Mesodermal cell (in vitro differentiated cells): ENCODE measurements around the gene UPF3A.
"Not testable (repeated sequence)": the region's sequence is repeated elsewhere in the genome, so short reads cannot be mapped to it uniquely, and the experiment has no call there.

Source experiments
- H3K27ac ChIP-seq: 2 replicates; pipeline ENCODE4 v1.7.0; 2013; ENCODE audit warnings: mild to moderate bottlenecking, low read depth, low read length, moderate library complexity; ENCODE audit not compliant: severe bottlenecking
- H3K36me3 ChIP-seq: 2 replicates; pipeline ENCODE4 v1.7.1; 2013; ENCODE audit warnings: mild to moderate bottlenecking, low read length, moderate library complexity; ENCODE audit not compliant: control insufficient read depth, insufficient read depth
- H3K4me1 ChIP-seq: one replicate; pipeline ENCODE4 v1.7.1; 2013; ENCODE audit warnings: mild to moderate bottlenecking, low read length; ENCODE audit not compliant: insufficient read depth, control insufficient read depth, poor library complexity, severe bottlenecking
- H3K4me3 ChIP-seq: 2 replicates; pipeline ENCODE4 v1.7.0; 2013; ENCODE audit warnings: low read length, control low read depth, mild to moderate bottlenecking; ENCODE audit not compliant: insufficient read depth, poor library complexity, severe bottlenecking; ENCODE audit errors: extremely low read depth
- H3K9me3 ChIP-seq: 2 replicates; pipeline ENCODE4 v1.7.1; 2013; ENCODE audit warnings: mild to moderate bottlenecking, low read length, moderate library complexity; ENCODE audit not compliant: control insufficient read depth
- WGBS, 2 experiments: methylation state at CpG; one replicate each; pipeline ENCODE4 v1.1.5; 2013; ENCODE audit warnings: missing lambda C conversion rate in 2 of 2; ENCODE audit not compliant: insufficient coverage in 2 of 2; 5-methylcytosine and 5-hydroxymethylcytosine counted together

Gene UPF3A

DNA sequence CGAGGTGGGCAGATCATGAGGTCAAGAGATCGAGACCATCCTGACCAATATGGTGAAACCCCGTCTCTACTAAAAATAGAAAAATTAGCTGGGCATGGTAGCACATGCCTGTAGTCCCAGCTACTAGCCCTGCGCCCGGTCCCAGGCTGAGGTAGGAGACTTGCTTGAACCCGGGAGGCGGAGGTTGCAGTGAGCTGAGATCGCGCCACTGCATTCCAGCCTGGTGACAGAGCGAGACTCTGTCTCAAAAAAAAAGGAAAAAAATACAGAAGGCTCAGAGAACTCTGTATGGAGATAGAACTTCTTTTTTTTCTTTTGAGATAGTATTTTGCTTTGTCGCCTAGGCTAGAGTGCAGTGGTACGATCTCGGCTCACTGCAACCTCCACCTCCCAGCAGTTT lies 17.1 kb upstream of the UPF3A start:
- H3K27ac ChIP-seq, H3K4me1 ChIP-seq, H3K9me3 ChIP-seq, H3K4me3 ChIP-seq: not testable (repeated sequence)
- H3K36me3 ChIP-seq = peaks cover 96% of the 10 kb centered on the region
- WGBS, 2 experiments = 98 to 100% methylated on average over 10 to 13 of the region's 13 CpGs

DNA sequence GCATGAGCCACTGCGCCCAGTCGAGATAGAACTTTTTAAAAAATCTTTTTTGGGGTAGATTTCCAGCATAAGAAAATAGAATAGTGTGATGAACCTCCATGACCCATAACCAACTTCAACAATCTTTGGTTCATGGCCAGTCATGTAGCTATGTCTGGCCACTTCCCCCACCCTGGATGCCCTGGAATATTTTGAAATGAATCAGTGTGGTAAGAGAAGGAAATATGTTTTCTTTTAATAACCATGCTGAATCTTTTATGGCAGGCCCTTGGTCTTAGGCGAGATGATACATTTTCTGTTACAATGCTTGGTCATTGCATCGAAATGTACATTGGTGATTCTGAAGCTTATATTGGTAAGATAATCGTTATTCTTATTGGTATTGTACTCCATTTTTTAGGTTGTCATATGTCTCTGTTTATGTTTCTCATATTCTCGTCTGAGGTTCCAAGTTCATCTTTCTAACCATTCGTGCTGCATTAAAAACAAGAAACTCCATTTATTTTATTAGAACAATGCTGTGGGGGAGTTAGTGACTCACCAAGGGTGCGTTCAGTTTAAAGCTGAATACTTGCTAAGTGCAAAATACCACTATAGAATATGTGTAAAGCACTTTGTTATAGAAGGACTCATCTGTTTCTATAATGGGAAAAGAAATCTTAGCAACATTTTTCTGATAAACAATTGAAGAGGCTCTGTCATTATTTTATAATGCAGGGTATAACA lies 16.4 kb upstream of the UPF3A start:
- WGBS, 2 experiments = 100% methylated on average over 1 to 3 of the region's 8 CpGs
- peaks cover 6% of the 10 kb centered on the region for H3K9me3 ChIP-seq
- no peaks in the 10 kb centered on the region for H3K4me1 ChIP-seq
- no peak overlapping the region for H3K27ac ChIP-seq
- H3K4me3 ChIP-seq = no peak overlapping the region
- peaks cover 96% of the 10 kb centered on the region for H3K36me3 ChIP-seq

DNA sequence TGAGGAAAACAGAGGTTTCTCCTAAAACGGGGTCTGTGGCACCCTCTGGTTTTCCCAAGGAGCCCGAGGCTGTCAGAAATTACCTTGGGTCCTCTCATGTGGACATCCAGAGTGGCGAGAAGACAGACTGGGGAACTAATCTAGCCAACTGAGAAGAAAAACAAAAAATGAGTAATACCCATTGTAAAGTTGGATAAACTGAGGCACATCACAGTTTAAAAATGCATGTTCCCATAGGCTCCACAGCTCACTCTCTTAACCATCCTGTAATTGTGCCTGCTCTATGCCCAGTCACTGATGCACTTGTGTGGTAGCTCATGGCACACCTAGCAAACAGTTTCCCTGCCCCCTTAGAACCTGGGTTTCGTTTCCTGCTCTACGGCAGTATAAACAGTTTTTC lies 15.2 kb upstream of the UPF3A start:
- WGBS, 2 experiments = 90 to 91% methylated on average over 3 of the region's 5 CpGs
- H3K4me3 ChIP-seq = no peak overlapping the region
- peaks cover 6% of the 10 kb centered on the region for H3K9me3 ChIP-seq
- no peaks in the 10 kb centered on the region for H3K4me1 ChIP-seq
- H3K36me3 ChIP-seq = peaks cover 89% of the 10 kb centered on the region
- H3K27ac ChIP-seq = no peak overlapping the region

DNA sequence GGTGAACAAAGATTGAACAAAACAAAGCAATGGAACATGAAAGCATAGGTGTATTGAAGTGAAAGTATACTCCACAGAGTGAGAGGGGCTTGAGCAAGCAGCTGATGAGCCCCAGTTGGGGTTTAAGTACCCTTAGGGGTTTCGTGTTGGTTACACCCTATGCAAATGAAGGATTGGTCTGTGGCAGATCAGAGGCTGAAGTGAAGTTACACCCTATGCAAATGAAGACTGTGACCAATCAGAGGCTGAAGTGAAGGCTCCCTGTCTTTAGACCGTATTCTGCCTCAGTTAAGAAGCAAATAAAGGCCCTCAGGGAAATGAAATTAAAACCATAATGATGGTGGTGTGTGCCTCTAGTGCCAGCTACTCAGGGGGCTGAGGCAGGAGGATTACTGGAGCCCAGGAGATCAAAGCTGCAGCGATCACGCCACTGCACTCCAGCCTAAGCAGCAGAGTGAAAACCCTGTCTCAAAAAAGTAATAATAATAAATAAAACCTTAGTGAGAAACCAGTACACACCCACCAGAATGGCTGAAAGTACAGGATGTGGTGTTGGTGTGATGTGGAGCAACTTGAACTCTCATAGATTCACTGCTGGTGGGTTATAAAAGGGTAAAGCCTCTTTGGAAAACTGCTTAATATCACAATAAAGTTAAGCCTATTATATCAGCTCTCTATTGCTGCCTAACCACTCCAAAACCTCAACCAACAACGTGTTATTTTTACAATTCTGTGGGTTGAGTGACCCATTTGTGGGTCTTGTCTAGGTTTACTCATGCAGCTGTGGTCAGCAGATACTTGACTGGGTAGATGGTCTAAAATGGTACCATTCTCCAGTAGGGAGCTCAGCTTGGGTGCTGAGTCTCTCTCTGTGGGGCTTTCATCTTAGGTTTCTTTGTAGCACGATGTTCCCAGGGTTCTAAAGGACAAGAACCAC lies 12.8 kb upstream of the UPF3A start:
- 94 to 95% methylated on average over 3 of the region's 6 CpGs for WGBS, 2 experiments
- no peak overlapping the region for H3K27ac ChIP-seq
- no peak overlapping the region for H3K4me3 ChIP-seq
- H3K36me3 ChIP-seq = peaks cover 88% of the 10 kb centered on the region
- no peaks in the 10 kb centered on the region for H3K4me1 ChIP-seq
- H3K9me3 ChIP-seq = peaks cover 6% of the 10 kb centered on the region

DNA sequence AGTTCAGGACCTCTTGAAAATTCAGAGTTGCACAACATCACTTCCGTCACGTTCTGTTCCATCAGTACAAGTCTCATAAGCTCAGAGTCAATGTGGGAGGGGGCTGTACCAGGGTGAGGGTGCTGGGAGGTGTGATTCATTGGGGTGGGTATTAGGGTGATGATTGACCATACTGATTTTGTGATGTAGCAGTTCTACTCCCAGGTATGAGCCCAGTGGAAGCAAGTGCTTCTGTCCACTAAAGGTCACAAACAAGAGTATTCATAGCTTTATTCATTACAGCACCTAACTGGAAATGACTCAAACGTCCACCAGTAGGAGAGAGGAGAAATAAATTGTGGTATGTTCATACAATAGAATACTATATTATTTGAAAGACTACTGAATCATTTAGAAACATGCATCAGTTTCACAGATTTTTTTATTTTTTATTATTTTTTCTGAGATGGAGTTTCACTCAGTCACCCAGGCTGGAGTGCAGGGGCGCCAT lies 12.1 kb upstream of the UPF3A start:
- no peak overlapping the region for H3K27ac ChIP-seq
- H3K4me3 ChIP-seq = no peak overlapping the region
- WGBS, 2 experiments = 100% methylated on average over 3 of the region's 4 CpGs
- peaks cover 86% of the 10 kb centered on the region for H3K36me3 ChIP-seq
- peaks cover 6% of the 10 kb centered on the region for H3K9me3 ChIP-seq
- no peaks in the 10 kb centered on the region for H3K4me1 ChIP-seq

DNA sequence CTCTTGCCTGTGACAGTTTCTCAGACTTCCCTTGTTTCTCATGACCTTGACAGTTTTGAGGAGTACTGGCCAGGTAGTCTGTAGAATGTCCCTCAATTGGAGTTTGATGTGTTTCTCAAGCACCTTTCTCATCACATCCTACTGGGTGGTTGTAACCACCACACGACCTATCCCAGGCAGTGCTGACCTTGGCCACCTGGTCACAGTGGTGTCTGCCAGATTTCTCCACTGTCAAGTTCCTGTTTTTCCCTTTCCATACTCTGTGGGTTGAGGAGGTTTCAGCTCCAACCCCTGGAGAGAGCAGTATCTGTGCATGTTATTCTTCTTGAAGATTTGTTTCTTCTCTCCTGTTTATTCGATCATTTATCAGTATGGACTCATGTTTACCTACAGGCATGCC lies 8.4 kb upstream of the UPF3A start:
- Histone ChIP-seq H3K9me3 (peaks cover 6% of the 10 kb centered on the region), H3K27ac (no peak overlapping the region), H3K4me3 (no peak overlapping the region), H3K4me1 (no peaks in the 10 kb centered on the region), H3K36me3 (peaks cover 81% of the 10 kb centered on the region)
- WGBS, 2 experiments = 86 to 92% methylated on average over 1 to 2 of the region's 2 CpGs

DNA sequence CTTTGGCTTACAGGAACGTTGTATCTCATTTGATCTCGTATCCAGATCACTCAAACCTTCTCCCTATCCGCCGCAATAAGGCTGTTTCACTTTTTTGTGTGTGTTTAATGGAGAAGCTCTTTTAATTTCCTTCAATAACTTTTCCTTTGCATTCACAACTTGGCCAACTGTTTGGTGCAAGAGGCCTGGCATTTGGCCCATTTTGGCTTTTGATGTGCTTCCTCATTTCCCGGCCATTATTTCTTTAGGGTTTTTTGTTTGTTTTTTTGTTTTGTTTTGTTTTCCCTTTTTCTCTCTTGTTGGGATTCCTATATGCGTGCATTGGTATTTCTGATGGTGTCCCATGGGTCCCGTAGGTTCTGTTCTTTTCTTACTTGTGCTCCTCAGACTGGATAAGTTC lies 6.1 kb upstream of the UPF3A start:
- Histone ChIP-seq H3K36me3 (peaks cover 58% of the 10 kb centered on the region), H3K4me1 (peaks cover 4% of the 10 kb centered on the region), H3K27ac (no peak overlapping the region), H3K9me3 (no peaks in the 10 kb centered on the region), H3K4me3 (no peak overlapping the region)
- WGBS, 2 experiments = 96 to 97% methylated on average over 3 of the region's 7 CpGs

DNA sequence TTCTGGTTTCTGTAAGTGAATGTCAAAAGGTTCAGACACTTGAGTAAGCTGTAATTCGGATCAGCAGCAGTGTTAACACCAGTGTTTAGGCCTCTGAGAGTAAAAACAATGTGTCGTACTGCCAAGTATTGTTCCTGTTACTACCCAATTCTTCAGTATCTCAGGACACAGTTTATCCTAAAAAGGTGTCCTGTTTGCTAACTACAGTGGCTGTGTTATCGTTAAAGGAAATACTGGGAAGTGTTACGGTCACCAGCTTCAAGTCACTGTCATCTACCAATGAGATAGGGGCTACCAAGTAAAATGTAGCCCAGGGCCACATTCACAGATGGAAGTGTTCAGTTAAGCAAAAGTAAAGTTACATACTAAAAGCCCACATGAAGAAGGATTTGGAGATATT lies 2.3 kb upstream of the UPF3A start:
- Histone ChIP-seq H3K9me3 (no peaks in the 10 kb centered on the region), H3K4me1 (peaks cover 9% of the 10 kb centered on the region), H3K36me3 (peaks cover 38% of the 10 kb centered on the region), H3K4me3 (no peak overlapping the region), H3K27ac (no peak overlapping the region)
- 89 to 90% methylated on average over 4 of the region's 4 CpGs for WGBS, 2 experiments

DNA sequence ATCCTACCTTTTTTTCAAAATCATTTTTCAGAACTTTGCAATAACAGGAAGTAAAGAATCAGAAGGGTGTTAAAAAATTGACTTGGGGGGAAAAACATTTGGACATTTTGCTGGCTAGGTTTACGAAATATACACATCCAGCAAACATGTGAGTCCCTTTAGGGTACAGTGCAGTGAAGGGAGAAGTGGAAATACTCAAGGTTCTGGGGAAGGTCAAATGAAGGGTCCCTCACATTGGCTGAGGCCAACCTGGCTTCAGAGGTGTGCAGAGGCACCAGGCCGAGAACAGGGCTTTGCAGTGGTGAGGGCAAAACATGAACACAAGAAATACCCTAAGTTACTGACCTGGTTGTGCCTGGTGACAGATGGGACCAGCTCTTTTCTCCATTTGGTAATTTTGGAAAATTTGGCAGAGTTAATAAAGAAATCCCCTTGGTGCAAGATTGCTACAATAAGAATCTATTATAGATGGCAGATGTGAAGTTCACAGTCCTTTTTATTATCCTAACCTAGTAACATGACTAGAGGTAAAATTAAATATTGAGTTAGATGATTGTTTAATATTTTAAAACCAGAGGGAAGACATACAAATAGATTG lies 1.5 kb upstream of the UPF3A start:
- Histone ChIP-seq H3K27ac (peak overlapping the region; percentile 98), H3K4me1 (peaks cover 9% of the 10 kb centered on the region), H3K36me3 (peaks cover 38% of the 10 kb centered on the region), H3K4me3 (no peak overlapping the region), H3K9me3 (no peaks in the 10 kb centered on the region)
- 94% methylated on average over 2 of the region's 2 CpGs for WGBS, 2 experiments

DNA sequence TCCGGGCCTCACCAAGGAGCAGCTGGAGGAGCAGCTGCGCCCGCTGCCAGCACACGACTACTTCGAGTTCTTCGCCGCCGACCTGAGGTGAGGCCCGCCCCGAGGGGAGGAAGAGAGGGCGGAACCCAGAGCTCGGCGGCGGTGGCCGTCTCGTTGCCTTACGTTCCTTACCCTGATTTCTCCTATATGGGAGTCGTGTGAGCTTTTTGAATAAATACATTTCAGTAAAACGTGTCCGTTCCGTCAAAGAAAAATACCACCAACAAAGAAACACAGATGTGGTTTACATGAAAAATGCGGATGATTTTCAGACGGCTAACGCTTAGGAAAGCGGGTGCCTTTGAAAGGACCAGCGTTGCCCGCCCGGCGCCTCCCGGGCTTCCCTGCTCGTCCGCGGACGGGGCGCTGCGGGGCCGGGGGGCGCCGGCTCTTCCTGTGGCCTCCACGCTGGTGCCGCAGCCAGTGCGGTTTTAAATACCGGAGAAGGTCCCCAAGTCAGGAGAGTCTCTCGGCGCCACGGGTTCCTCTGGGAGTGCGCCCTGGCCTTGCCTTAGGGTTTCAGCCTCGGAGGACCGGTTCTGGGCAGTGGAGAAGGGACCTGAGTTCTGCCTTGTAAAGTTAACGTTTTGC lies 755 bp downstream of the UPF3A start:
- Histone ChIP-seq H3K9me3 (no peaks in the 10 kb centered on the region), H3K4me3 (peak overlapping the region; percentile 69), H3K36me3 (peaks cover 41% of the 10 kb centered on the region), H3K4me1 (peaks cover 19% of the 10 kb centered on the region), H3K27ac (peak overlapping the region; percentile 98)
- WGBS, 2 experiments = 0 to 1% methylated on average over 36 to 40 of the region's 50 CpGs
